ENCODE data around the gene PRDM16. TPM values are rescaled to one million over a fixed set of nuclear protein-coding genes. Genes with fewer than 3 reads are reported as not detected.

The PRDM16 gene
- total and polyA plus RNA-seq, 2 donors (not counting 1 experiment from before 2014, with no cell fraction given), result 0.03 to 0.12 TPM

DNA sequence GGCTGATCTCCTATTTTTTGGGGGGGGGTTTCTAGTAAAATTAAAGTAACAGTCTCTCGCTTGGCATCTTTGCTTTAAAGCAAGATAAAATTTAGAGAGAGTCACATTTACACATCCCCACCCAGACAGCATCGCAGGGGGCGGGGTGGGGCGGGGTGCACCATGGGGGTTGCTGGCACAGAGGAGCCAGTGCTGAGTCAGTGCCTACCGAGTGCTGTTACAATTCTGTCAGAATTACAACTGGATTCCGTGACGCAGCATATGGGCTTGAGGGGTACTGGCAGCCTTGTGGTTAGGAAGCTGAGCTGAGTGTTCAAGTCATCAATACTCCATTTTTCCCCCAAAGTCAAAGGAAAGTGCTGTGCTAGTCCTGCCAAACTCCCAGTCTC, 175.9 kb downstream of the PRDM16 start:
- no peaks in the 10 kb centered on the region for H3K9me3 Mint-ChIP-seq (ENCODE audit: insufficient read depth)
- WGBS (ENCODE audit: insufficient coverage), result 100% methylated on average over 5 of the region's 7 CpGs
- Histone ChIP-seq H3K4me1 (ENCODE audit: control insufficient read depth in 2 of 2, insufficient read depth in 2 of 2, low read length in 2 of 2) (no peaks in the 10 kb centered on the region), H3K27me3 (replicated peaks in 1 of 4; ENCODE audit: control extremely low read depth in 1 of 4, control insufficient read depth in 3 of 4, insufficient read depth in 4 of 4, low read length in 3 of 4) (no peaks in the 10 kb centered on the region), H3K9ac (ENCODE audit: low read length) (no peak overlapping the region), H3K36me3 (replicated peaks in 1 of 2; ENCODE audit: control extremely low read depth in 1 of 2, control insufficient read depth in 1 of 2, extremely low read depth in 1 of 2, insufficient read depth in 2 of 2, low read length in 1 of 2) (no peaks in the 10 kb centered on the region), H3K4me2 (replicated peaks; ENCODE audit: low read depth, low read length, poor library complexity, severe bottlenecking) (no peak overlapping the region), H3K4me3 (ENCODE audit: control extremely low read depth in 1 of 5, extremely low read depth in 1 of 5, insufficient read depth in 1 of 5, low read depth in 2 of 5, low read length in 4 of 5) (no peak overlapping the region), H4K20me1 (ENCODE audit: control insufficient read depth, insufficient read depth, low read length, poor library complexity, severe bottlenecking) (no peaks in the 10 kb centered on the region), H2AFZ (ENCODE audit: insufficient read depth, low read depth, low read length, poor library complexity, severe bottlenecking) (no peak overlapping the region), H3K27ac (ENCODE audit: low read length in 2 of 2) (no peak overlapping the region), H3K79me2 (ENCODE audit: control insufficient read depth, insufficient read depth, low read length) (no peaks in the 10 kb centered on the region), H3K9me3 (ENCODE audit: control extremely low read depth in 1 of 3, control insufficient read depth in 2 of 3, insufficient read depth in 1 of 3, low read length in 2 of 3) (peaks cover 0 to 6% (median 0%) of the 10 kb centered on the region in 3 donors)
- H3K27ac Mint-ChIP-seq, result no peak overlapping the region
- ChIA-PET CTCF (no interaction called here), POLR2A (no interaction called here)
- DNase-seq (no peak), ATAC-seq (ENCODE audit: low read depth) (no peak)
- TF ChIP-seq CTCF (IDR thresholded peaks at IDR 0.05) (no peak), EZH2 (IDR thresholded peaks at IDR 0.05; ENCODE audit: borderline replicate concordance, insufficient read depth, low read depth, low read length, poor library complexity, severe bottlenecking) (no peak)
- no peaks in the 10 kb centered on the region for H3K4me1 Mint-ChIP-seq
- peaks cover 13% of the 10 kb centered on the region for H3K27me3 Mint-ChIP-seq
- intact Hi-C loops (cut with micrococcal nuclease), result no loop called here
- H3K4me3 Mint-ChIP-seq, result no peak overlapping the region

GRCh38 chr1:3245344-3245743, 176.3 kb downstream of the PRDM16 start:
- Histone ChIP-seq H2AFZ (ENCODE audit: insufficient read depth, low read depth, low read length, poor library complexity, severe bottlenecking) (no peak overlapping the region), H3K27ac (ENCODE audit: low read length in 2 of 2) (no peak overlapping the region), H3K9ac (ENCODE audit: low read length) (no peak overlapping the region), H4K20me1 (ENCODE audit: control insufficient read depth, insufficient read depth, low read length, poor library complexity, severe bottlenecking) (no peaks in the 10 kb centered on the region), H3K36me3 (replicated peaks in 1 of 2; ENCODE audit: control extremely low read depth in 1 of 2, control insufficient read depth in 1 of 2, extremely low read depth in 1 of 2, insufficient read depth in 2 of 2, low read length in 1 of 2) (no peaks in the 10 kb centered on the region), H3K4me3 (ENCODE audit: control extremely low read depth in 1 of 5, extremely low read depth in 1 of 5, insufficient read depth in 1 of 5, low read depth in 2 of 5, low read length in 4 of 5) (no peak overlapping the region), H3K4me2 (replicated peaks; ENCODE audit: low read depth, low read length, poor library complexity, severe bottlenecking) (no peak overlapping the region), H3K27me3 (replicated peaks in 1 of 4; ENCODE audit: control extremely low read depth in 1 of 4, control insufficient read depth in 3 of 4, insufficient read depth in 4 of 4, low read length in 3 of 4) (no peaks in the 10 kb centered on the region), H3K9me3 (ENCODE audit: control extremely low read depth in 1 of 3, control insufficient read depth in 2 of 3, insufficient read depth in 1 of 3, low read length in 2 of 3) (peaks cover 0 to 6% (median 0%) of the 10 kb centered on the region in 3 donors), H3K4me1 (ENCODE audit: control insufficient read depth in 2 of 2, insufficient read depth in 2 of 2, low read length in 2 of 2) (no peaks in the 10 kb centered on the region), H3K79me2 (ENCODE audit: control insufficient read depth, insufficient read depth, low read length) (no peaks in the 10 kb centered on the region)
- intact Hi-C loops (cut with micrococcal nuclease), result no loop called here
- ATAC-seq (ENCODE audit: low read depth) (no peak), DNase-seq (no peak)
- H3K27ac Mint-ChIP-seq, result no peak overlapping the region
- H3K4me3 Mint-ChIP-seq, result no peak overlapping the region
- TF ChIP-seq EZH2 (IDR thresholded peaks at IDR 0.05; ENCODE audit: borderline replicate concordance, insufficient read depth, low read depth, low read length, poor library complexity, severe bottlenecking) (no peak), CTCF (IDR thresholded peaks at IDR 0.05) (no peak)
- POLR2A ChIA-PET, result no interaction called here
- WGBS (ENCODE audit: insufficient coverage), result 92% methylated on average over 12 of the region's 12 CpGs
- H3K4me1 Mint-ChIP-seq, result no peaks in the 10 kb centered on the region
- H3K27me3 Mint-ChIP-seq, result peaks cover 13% of the 10 kb centered on the region
- CTCF ChIA-PET, result no interaction called here
- H3K9me3 Mint-ChIP-seq (ENCODE audit: insufficient read depth), result no peaks in the 10 kb centered on the region
